Stomach (tissue), 4 donors: ENCODE measurements around the gene LTA4H.

Experiments
- CTCF ChIP-seq, 7 experiments: fragments of 450-650 bp in 4 of 7; fragments of 200-600 bp in 3 of 7; sonication (generic) in 3 of 7; IDR thresholded peaks; one replicate each; pipeline ENCODE4 v1.5.1; 2016 to 2019; ENCODE audit warnings: antibody characterized with exemption in 7 of 7, control low read depth in 2 of 7, mild to moderate bottlenecking in 1 of 7
- POLR2A ChIP-seq, 4 donors: fragments of 450-650 bp; IDR thresholded peaks; one replicate each; pipeline ENCODE4 v1.6.1; 2016; ENCODE audit warnings: antibody characterized with exemption in 4 of 4, control low read depth in 2 of 4, mild to moderate bottlenecking in 1 of 4, moderate library complexity in 1 of 4
- POLR2AphosphoS5 ChIP-seq, 3 donors: sonication (generic); formaldehyde crosslinking; IDR thresholded peaks; one replicate each; pipeline ENCODE4 v1.6.1; 2016; ENCODE audit warnings: antibody characterized with exemption in 3 of 3

GRCh38 chr12:95953000-95953399 lies 82.4 kb downstream of the LTA4H start:
- TF ChIP-seq CTCF (IDR thresholded peaks at IDR 0.05) (no peak), POLR2A (IDR thresholded peaks at IDR 0.05) (no peak), POLR2AphosphoS5 (IDR thresholded peaks at IDR 0.05) (no peak)
